ENCODE data around the gene PIP5KL1.

DNA sequence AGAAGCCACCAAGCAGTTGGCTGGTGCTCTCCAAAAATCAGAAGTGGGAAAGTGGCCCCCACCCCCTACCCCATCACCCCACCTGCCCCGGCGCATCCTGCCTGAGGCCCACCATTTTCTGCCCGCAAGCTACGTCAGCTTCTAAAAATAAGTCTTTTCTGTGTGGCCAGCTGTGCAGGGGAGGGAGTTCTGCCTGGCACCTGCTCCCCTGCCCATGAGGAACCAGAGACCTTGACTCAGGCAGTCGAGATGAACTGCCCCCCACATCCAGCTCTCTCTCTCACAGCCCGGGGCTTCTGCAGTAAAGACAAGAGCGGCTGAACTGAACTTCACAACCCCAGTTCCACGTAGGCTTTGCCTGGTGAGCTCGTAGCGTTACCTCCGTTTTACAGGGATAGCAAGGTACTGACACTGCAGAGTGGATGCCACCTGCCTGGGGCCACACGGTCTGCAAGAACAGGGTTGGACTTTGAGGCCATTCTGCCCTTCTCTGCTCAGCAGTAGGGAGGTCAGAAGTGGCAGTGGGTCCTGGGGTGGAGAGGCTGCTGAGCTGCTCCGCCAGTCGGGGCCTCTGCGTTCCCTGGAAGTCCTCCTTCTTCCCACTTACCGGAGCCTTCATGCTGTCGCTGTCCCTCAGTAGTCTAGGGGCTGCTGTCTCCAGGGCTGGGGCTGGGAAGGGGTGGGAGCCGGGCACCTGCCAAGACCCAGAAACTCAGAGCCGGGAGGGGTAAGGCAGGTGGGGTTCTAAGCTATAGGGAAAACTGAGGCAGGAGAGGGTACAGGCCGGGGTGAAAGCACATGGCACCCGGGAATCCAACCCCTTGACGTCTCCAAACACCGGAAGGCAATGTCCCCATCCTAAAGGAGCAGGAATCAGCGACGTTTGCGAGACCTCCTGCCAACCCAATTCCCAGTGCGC, 14.5 kb downstream of the PIP5KL1 start:
- TF ChIP-seq, protein P1, sequence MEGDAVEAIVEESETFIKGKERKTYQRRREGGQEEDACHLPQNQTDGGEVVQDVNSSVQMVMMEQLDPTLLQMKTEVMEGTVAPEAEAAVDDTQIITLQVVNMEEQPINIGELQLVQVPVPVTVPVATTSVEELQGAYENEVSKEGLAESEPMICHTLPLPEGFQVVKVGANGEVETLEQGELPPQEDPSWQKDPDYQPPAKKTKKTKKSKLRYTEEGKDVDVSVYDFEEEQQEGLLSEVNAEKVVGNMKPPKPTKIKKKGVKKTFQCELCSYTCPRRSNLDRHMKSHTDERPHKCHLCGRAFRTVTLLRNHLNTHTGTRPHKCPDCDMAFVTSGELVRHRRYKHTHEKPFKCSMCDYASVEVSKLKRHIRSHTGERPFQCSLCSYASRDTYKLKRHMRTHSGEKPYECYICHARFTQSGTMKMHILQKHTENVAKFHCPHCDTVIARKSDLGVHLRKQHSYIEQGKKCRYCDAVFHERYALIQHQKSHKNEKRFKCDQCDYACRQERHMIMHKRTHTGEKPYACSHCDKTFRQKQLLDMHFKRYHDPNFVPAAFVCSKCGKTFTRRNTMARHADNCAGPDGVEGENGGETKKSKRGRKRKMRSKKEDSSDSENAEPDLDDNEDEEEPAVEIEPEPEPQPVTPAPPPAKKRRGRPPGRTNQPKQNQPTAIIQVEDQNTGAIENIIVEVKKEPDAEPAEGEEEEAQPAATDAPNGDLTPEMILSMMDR (IDR thresholded peaks at IDR 0.05; ENCODE audit: insufficient read depth, low read length, poor library complexity, severe bottlenecking), result no peak
- TF ChIP-seq EZH2phosphoT487 (conservative IDR thresholded peaks at IDR 0.05; ENCODE audit: low read length), result no peak
